NCI-H1048 (cell line): ENCODE data around the gene HTRA1.

Experiments used
- DNase-seq: peaks from one replicate; lab custom pipeline; 2025; lab: John Stamatoyannopoulos, UW

Gene HTRA1

GRCh38 chr10:122516734-122517133 is 55.4 kb downstream of the HTRA1 start:
- no peak for DNase-seq

- DNase-seq, result no peak
These were observed 57.8 kb downstream of the HTRA1 start for GRCh38 chr10:122519144-122519543.

GRCh38 chr10:122519873-122520272 is 58.5 kb downstream of the HTRA1 start:
- DNase-seq, result no peak

DNA sequence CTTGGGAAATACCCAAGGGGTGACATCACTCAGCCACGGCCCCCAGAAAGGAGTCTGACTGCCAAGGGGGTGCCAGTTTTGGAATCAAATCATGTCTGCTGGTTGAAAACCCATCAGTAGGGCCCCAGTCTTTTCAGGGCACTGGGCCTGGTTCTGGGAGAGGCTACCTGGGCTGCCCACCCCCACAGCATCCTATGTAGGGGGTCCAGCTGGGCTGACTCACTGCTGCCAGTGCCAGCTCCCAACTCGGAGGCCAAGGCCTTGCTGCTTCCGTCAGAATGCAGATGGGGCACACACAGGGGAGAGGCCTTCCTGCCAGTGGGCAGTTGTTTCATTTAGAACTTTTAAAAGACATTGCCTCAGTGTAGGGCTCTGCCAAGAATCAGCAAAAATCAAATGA is 59.7 kb downstream of the HTRA1 start:
- no peak for DNase-seq

- DNase-seq, result no peak
These were observed 63.5 kb downstream of the HTRA1 start for GRCh38 chr10:122524811-122525210.

- no peak for DNase-seq
These were observed 64.4 kb downstream of the HTRA1 start for GRCh38 chr10:122525788-122526187.

DNA sequence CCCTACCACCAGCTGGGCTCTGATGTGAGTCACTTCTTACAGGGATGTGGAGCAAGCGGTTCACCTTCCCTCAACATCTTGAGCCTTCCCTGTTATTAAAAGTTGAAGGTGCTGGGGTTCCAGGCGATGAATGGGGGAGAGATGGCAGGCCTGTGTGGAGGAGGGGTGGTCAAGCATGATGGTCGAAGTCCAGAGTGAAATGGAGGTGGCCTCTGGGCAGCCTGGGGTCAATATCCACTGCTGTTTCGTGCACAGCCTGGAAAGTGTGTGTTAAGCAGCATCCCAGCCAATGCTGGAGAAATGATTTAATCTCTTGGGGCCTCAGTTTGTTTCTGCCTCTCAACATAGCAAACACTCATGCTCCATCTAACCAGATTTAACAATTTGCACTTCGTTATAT is 65.5 kb downstream of the HTRA1 start:
- DNase-seq, result no peak

DNA sequence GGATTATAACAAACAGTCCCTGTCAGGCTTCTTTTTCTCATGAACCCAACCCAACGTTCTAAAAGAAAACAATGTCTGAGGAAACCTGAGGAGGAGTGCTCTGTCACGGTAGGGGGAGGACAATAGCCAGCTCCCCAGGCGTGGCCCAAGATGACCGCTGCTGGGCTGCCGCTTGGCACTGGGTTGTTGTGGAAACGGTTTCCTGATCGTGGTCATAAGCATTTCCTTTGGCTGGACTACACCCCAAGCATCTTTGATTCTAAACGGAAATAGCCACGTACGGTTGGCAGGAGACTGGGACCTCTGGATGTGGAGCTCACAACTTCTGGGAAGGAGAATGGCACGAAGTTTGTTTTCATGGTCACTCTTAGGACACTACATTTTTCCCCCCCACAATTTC is 68.8 kb downstream of the HTRA1 start:
- no peak for DNase-seq

DNA sequence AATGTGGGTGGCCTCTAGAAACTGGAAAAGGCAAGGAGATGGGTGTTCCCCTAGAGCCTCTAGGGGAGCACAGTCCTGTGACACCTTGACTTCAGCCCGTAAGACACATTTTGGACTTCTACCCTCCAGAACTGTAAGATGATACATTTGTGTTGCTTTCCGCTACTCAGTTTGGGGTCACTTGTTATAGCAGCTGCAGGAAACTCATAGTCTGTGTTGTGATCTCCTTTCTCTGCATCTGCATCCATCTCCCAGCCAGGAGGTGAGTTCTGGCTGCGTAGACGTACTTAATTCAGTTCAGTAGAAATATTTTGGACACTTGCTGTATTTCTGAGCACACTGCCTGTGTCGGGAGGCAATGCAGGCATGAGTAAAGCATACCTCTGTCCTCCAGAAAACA is 69.9 kb downstream of the HTRA1 start:
- DNase-seq, result no peak

DNA sequence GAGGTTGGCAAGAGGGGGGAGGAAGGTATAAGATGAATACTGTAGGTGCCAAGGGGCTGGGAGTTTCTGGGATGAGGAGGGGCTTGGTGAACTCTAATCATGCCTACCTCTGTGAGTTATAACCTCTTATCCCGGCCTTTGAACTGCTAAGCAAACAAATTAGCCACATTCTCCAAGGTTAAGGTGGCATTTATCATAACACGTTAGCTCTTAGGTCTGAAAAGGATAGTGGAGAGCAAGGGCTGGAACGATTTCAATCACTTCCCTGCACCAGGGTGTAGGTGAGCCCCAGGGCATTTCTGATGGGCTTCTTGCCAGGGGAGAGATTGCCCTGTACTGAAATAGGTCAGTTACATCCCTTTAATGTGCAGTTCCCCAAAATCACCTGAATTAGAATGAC is 70.6 kb downstream of the HTRA1 start:
- DNase-seq, result no peak

GRCh38 chr10:122532601-122533296 is 71.4 kb downstream of the HTRA1 start:
- no peak for DNase-seq

GRCh38 chr10:122537545-122537944 is 76.2 kb downstream of the HTRA1 start:
- no peak for DNase-seq

GRCh38 chr10:122541541-122542002 is 80.2 kb downstream of the HTRA1 start:
- no peak for DNase-seq

- no peak for DNase-seq
These were observed 82.5 kb downstream of the HTRA1 start for GRCh38 chr10:122543676-122544445.

DNA sequence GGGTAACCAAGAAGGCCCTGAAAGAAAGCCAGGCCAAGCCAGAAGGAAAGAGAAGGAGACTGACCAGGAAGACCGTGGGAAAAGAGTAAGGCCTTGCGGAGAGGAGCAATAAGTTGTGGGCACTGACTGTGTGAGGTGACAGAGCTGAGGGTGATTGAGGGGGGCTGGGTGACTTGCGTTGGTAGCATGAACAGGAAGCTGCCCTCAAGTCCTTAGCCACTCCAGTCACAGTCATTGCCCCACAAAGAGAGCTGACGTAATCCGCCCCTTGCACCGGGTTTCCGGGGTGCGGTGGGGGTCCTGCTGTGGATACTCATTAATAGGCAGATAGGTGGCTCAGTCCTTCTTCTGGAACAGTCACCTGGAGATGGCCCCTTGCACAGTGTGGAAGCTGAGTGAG is 83.1 kb downstream of the HTRA1 start:
- DNase-seq, result no peak

DNA sequence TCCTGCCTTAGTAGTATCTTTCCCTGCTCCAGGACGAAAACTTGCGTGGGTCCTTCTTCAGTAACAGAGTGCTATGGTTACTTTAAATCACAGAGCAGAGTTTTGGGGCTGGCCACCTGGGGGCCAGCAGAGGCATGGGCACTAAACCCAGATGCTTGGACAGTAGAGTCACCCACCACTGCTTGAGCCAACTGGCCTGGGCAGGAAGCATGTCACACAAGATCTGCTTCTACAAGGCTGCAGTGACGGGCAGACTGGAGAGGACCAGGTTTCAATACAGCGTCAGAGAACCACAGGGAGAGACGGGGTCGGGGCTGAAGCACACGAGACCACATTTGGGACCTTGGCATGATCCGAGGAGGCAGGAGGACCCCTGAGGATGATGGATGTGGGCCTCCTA is 84.9 kb downstream of the HTRA1 start:
- DNase-seq, result no peak

DNA sequence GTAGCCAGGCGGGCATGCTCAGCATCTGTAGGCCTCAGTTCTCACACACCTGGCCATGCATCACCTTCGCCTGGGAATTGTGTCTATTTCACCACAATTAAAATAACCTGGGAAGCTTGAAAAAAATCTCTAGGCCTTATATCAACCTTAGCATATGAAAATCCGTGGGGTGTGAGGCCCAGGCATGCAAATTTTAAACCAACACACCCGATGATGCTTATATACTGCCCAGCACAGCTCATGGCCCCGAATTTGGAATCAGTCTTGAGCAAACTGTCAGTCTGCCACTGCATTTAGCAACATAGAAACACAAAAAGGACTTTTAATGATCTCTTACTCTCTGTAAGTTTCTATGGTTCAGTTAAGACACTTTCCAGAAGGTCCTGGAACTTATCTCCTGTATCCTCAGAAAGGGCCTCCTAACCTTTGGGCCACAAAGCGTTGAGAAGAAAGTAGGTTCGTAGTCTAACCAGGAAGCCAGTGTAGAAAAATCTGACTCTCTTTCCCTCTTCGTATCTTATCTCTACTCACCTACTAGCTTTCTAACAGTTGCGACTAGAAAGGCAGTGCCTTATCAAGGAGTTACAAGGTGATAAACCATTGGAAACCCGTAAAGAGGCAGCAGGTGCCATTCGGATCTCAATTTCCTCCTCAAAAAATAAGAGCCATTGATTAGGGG is 87.2 kb downstream of the HTRA1 start:
- DNase-seq, result no peak

GRCh38 chr10:122549636-122550035 is 88.3 kb downstream of the HTRA1 start:
- no peak for DNase-seq

DNA sequence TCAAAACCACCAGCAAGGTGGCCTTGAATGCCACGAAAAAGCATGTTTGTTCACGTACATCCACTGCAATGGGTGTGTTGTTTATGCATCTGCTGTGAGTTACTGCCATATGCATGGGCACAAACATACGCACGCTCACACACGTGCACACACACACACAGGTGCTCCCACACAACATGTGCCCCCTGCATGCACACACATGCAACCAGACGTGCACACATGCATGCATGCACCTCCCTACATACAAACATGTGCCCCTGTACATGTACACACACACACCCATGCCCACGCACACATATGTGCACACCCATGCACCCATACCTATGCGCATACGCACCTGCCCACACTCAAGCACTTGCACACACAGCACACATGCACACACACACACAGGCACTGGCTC is 89.1 kb downstream of the HTRA1 start:
- no peak for DNase-seq

DNA sequence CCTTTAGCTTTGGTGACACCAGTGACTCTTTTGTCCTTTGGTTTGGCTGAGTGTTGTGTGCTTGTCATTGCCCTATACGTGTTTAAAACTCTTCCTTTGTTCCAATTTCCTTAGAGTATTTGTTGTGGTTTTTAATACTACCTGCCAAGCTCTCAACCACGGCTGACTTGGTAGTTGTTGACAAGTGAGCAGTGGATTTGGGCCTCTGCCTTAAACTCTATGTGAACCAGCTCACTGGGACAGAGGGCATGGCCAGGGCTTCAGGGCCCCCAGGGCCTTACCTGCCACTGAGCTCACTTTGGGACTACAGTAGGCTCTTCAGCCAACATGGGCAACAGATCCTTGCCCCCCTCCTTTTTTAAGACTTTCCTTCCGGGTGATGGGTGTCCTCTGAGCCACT is 89.6 kb downstream of the HTRA1 start:
- no peak for DNase-seq

DNA sequence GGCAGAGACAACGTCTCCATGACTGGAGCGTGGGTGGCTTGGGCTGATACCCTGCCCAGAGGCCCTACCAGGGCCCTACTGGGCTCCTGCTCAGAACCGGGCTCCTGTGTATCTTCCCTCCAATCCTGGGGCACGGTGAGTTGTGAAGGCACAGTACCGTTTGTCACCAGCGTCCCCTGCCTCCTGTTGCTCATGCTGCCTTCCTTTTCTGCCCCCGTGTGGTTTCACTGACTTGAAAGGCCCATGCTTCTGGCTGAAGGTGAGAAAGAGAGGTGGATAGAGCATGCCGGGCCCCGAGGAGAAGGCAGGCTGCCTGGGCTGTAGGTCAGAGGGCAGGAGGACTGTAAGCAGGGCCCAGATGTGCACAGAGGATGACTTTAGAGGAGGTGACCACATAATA is 90.1 kb downstream of the HTRA1 start:
- no peak for DNase-seq

DNA sequence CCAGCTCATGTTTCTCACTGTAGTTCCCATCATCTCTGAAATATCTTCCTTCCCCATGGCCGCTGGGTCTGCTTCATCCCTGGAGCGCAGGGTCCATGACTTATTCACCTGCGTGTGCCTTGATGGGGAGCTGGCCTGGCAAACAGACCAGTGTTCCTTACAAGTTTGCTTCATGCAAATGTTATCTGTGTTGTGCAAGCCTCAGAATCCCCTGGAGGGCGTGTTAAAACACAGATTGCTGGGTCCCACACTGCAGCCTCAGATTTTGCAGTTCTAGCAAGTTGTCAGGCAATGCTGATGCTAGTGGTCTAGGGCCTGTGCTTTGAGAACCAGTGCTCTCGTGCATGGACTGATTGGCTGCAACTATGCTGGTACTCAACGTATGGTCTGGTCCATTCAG is 92.0 kb downstream of the HTRA1 start:
- no peak for DNase-seq
